K562 (cell line): ENCODE data around the gene CLK3. TPM values are rescaled to one million over a fixed set of nuclear protein-coding genes. Genes with fewer than 3 reads are reported as not detected.

ENCODE experiments used
- ATF7 ChIP-seq: fragments of 450-650 bp; IDR thresholded peaks from 2 replicates; pipeline ENCODE4 v1.7.1; 2014; ENCODE audit warnings: mild to moderate bottlenecking, moderate library complexity
- BRF1 ChIP-seq: IDR thresholded peaks from 3 replicates; pipeline ENCODE4 v1.6.1; 2011; ENCODE audit warnings: borderline replicate concordance, mild to moderate bottlenecking; ENCODE audit not compliant: insufficient read length; ENCODE audit errors: extremely low read depth
- ETV6 ChIP-seq, 3 experiments: fragments of 150-350 bp in 1 of 3; sonication (generic) in 1 of 3; formaldehyde crosslinking in 1 of 3; IDR thresholded peaks; 2 replicates each; pipeline versions ENCODE4 v1.6.1 to v1.8.0; 2014 to 2022; ENCODE audit warnings: borderline replicate concordance in 2 of 3, low read depth in 2 of 3, antibody characterized with exemption in 1 of 3, low read length in 1 of 3, mild to moderate bottlenecking in 1 of 3, missing genetic modification reagents in 1 of 3
- KLF16 ChIP-seq: IDR thresholded peaks from 2 replicates; pipeline ENCODE4 v1.6.1; 2016; ENCODE audit warnings: antibody characterized with exemption
- SAP30 ChIP-seq: fragments of 200-600 bp; sonication (generic); IDR thresholded peaks from 2 replicates; pipeline ENCODE4 v1.6.1; 2012; ENCODE audit warnings: borderline replicate concordance, low read depth, mild to moderate bottlenecking, moderate library complexity, low read length, control low read depth, inconsistent platforms; ENCODE audit not compliant: insufficient read depth, poor library complexity, severe bottlenecking
- ZBTB11 ChIP-seq, 3 experiments: fragments of 200-800 bp in 1 of 3; fragments of 250-450 bp in 1 of 3; fragments of 450-650 bp in 1 of 3; sonication (Bioruptor Pico) in 1 of 3; sonication (Bioruptor generic) in 1 of 3; formaldehyde crosslinking in 1 of 3; IDR thresholded peaks; 2 replicates each; pipeline versions ENCODE4 v1.6.1 to v1.8.0; 2016 to 2022; ENCODE audit warnings: mild to moderate bottlenecking in 2 of 3, missing genetic modification characterization in 2 of 3, missing compliant biosample characterization in 1 of 3, moderate library complexity in 1 of 3
- ZNF239 ChIP-seq: fragments of 250-450 bp; sonication (Bioruptor Pico); IDR thresholded peaks from 2 replicates; pipeline ENCODE4 v1.4.0; 2020; ENCODE audit warnings: mild to moderate bottlenecking
- ZNF316 ChIP-seq: fragments of 450-650 bp; IDR thresholded peaks from 2 replicates; pipeline ENCODE4 v1.6.1; 2016
- ZNF655 ChIP-seq: fragments of 250-450 bp; sonication (Bioruptor Pico); IDR thresholded peaks from 2 replicates; pipeline ENCODE4 v1.5.0; 2021
- ZNF79 ChIP-seq: fragments of 250-450 bp; sonication (Bioruptor Pico); IDR thresholded peaks from 2 replicates; pipeline ENCODE4 v1.4.0; 2020; ENCODE audit warnings: low read depth, mild to moderate bottlenecking, moderate library complexity
- polyA plus RNA-seq, 8 experiments: library from polyadenylated mRNA; depleted of rRNA in 4 of 8; stranded (reverse) in 5 of 8; unstranded in 3 of 8; fragments of >200 nt; fragmentation: Nextera tagmentation in 2 of 8; fragmentation: Illumina TruSeq in 1 of 8; extraction: Ambion mirVana in 2 of 8; extraction: Trizol in 1 of 8; gene quantifications; 2 replicates each; pipeline versions ENCODE4 v1.2.1 to v1.2.3, GENCODE V29; 2011 to 2014; ENCODE audit warnings: inconsistent platforms in 1 of 8, missing spikeins in 1 of 8
- total RNA-seq, 7 experiments: library from RNA; depleted of rRNA in 6 of 7; stranded (reverse); fragments of >200 nt in 6 of 7; fragmentation: Illumina TruSeq in 2 of 7; extraction: Trizol in 2 of 7; gene quantifications; 2 replicates each; pipeline versions ENCODE4 v1.2.1 to v1.2.3, GENCODE V29; 2011 to 2021; ENCODE audit warnings: low replicate concordance in 1 of 7
- TF ChIP-seq, protein P1 (sequence below): fragments of 250-450 bp; sonication (Bioruptor Pico); IDR thresholded peaks from 2 replicates; pipeline ENCODE4 v1.8.0; 2021; ENCODE audit warnings: borderline replicate concordance, mild to moderate bottlenecking, moderate library complexity; ENCODE audit not compliant: poor library complexity, severe bottlenecking
- TF ChIP-seq, protein P2 (sequence below): fragments of 450-650 bp; formaldehyde crosslinking; IDR thresholded peaks from 2 replicates; pipeline ENCODE4 v1.4.0; 2020; ENCODE audit warnings: mild to moderate bottlenecking, moderate library complexity
- TF ChIP-seq, protein P3 (sequence below), 2 experiments: IDR thresholded peaks in 1 of 2; conservative IDR thresholded peaks in 1 of 2; 2 replicates each; pipeline ENCODE4 v1.6.1; 2016; ENCODE audit warnings: low read depth in 2 of 2, mild to moderate bottlenecking in 1 of 2, missing compliant biosample characterization in 1 of 2, missing genetic modification characterization in 1 of 2, moderate library complexity in 1 of 2

Gene CLK3
- total and polyA plus RNA-seq, 9 of the 15 experiments (the other 6 are each of a cell fraction or from before 2014, with no cell fraction given), result 1.2 to 95.2 (median 51.7) TPM

DNA sequence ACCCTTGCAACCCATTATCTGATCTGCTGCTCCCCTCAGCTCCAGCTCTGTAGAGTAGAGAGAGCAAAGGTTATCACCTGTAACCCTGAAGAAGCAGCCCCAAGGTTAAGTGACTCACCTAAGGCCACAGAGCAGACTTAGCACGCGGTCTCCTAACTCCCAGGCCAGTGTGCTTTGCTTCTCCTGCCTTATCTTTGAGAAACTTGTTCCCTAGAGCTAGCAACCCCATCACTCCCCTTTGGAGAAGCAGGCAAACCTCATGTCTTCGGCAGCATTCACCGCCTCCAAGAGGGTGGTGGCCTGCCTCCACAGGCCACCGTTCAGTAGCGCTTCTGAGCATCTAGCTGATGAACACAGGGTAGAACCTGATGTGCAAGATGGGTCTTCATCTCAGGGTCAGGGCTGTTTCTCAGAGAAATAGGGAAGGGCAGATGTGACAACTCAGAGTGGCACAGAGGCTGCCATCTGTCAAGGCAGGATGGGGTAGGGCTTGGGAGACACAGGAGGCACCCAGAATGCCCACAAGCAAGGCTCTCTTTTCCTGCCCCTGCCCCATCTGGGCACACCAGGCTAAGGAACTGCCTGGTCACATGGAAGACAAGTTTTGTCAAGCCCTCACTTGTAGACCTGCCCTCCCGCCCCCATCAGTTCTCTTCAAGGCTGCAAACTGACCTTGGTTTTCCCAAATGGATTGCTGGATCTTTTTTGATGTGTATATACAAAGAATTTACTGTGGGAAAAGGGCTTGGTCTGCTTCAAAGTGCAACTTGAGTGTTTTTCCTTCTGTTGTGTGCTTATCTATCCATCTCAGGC lies 34.9 kb upstream of the CLK3 start (continued):
- TF ChIP-seq ETV6 (IDR thresholded peaks at IDR 0.05; ENCODE audit: borderline replicate concordance in 1 of 2, low read depth in 2 of 2, low read length in 1 of 2) (no peak), ETV6 (CRISPR knock-in tag; IDR thresholded peaks at IDR 0.05; ENCODE audit: borderline replicate concordance) (no peak), SAP30 (no peak), KLF16 (0 out of 2 replicates have a peak, but pooled peaks have one; percentile 31), ZBTB11 (CRISPR knock-in tag; IDR thresholded peaks at IDR 0.05) (no peak), ZNF316 (no peak), ATF7 (0 out of 2 replicates have a peak, but pooled peaks have one; percentile 24), ZNF79 (CRISPR knock-in tag) (no peak), BRF1 (no peak), ZNF655 (CRISPR knock-in tag) (no peak), ZNF239 (CRISPR knock-in tag) (no peak)
- TF ChIP-seq, protein P1, sequence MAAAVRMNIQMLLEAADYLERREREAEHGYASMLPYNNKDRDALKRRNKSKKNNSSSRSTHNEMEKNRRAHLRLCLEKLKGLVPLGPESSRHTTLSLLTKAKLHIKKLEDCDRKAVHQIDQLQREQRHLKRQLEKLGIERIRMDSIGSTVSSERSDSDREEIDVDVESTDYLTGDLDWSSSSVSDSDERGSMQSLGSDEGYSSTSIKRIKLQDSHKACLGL, result no peak
- TF ChIP-seq, protein P2, sequence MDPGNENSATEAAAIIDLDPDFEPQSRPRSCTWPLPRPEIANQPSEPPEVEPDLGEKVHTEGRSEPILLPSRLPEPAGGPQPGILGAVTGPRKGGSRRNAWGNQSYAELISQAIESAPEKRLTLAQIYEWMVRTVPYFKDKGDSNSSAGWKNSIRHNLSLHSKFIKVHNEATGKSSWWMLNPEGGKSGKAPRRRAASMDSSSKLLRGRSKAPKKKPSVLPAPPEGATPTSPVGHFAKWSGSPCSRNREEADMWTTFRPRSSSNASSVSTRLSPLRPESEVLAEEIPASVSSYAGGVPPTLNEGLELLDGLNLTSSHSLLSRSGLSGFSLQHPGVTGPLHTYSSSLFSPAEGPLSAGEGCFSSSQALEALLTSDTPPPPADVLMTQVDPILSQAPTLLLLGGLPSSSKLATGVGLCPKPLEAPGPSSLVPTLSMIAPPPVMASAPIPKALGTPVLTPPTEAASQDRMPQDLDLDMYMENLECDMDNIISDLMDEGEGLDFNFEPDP (CRISPR knock-in tag), result no peak
- TF ChIP-seq, protein P3, sequence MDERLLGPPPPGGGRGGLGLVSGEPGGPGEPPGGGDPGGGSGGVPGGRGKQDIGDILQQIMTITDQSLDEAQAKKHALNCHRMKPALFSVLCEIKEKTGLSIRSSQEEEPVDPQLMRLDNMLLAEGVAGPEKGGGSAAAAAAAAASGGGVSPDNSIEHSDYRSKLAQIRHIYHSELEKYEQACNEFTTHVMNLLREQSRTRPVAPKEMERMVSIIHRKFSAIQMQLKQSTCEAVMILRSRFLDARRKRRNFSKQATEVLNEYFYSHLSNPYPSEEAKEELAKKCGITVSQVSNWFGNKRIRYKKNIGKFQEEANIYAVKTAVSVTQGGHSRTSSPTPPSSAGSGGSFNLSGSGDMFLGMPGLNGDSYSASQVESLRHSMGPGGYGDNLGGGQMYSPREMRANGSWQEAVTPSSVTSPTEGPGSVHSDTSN (CRISPR knock-in tag; IDR thresholded peaks at IDR 0.05; ENCODE audit: low read depth), result no peak
- TF ChIP-seq, protein P3 (tag; conservative IDR thresholded peaks at IDR 0.05; ENCODE audit: low read depth), result no peak
